ENCODE data around the gene CCR3.

Gene CCR3

GRCh38 chr3:46221938-46222337, 20.3 kb upstream of the CCR3 start:
- DNase-seq: no peak

DNA sequence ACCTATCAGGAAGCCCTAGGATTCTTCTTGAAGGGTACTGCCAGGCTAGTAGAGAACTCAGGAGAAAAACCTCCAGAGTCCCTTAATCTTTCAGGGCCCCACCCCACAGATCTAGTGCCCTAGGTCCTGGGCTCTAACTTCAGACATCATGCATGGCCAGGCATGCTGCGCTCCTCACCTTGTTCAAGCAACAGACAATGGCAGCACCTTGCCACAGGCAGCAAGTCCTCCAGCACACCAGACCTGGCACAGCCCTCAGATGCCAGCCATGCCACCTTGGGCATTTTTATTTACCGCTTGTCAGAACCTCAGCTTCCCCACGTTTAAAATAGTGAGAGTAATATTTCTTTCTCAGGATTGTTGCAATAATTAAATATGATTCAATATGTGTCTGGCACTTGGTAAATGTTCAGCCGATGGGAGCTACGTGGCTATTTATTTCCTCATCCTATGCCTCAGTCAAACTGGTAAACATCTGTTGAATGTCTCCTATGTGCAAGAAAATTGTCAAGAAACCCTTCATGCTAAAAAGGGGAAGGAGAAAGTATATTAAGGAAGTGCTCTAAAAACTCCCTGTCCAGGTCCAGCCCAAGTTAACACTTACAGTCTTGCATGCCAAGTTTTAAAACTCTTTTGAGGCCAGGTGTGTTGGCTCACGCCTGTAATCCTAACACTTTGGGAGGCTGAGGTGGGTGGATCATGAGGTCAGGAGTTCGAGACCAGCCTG, 19.7 kb upstream of the CCR3 start:
- DNase-seq: no peak

DNA sequence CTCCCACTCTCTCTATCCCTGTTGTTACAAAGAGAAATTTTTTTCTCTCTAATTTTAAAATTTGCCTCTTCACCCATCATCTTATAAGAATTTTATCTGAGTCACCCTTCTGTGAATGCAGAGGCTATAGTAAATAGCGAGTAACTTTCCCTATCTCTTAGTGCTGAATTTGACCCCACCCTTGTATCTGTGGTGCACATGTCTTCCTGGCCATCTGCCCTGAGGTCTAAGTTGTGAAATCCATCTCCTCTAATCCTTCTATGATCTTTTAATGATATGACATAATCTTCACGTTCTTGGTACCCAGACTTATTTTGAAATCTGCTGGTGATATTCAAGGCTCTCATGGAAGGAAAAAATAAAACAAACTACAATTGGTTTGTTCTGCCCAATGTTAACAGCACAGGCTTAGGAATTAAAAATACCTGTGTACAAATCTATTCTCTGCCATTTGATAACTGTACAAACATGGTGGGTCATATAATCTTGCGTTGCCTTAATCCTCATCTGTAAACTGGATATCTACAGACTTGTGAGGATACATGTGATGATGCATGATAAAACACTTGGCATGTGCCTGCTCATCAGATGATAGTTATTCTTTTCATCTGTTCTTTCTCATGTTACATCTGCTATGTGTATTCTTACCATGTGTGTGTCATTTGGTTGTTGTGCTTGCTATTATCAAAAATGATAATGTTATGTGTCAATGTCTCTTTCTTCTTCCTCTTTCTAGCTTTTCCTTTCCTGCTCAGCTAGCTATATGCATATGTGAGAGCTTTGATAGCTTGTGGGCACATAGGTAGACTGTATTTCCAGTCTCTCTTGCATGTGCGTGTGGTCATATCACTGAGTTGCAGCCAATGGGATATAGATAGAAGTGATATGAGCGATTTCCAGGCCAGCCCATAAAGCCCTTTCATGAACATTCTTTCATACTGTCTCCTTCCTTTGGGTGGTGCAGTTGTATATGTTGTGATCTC, 13.7 kb upstream of the CCR3 start:
- no peak for DNase-seq

- no peak for DNase-seq
Measured at GRCh38 chr3:46231323-46231722, 10.9 kb upstream of the CCR3 start.

GRCh38 chr3:46233194-46233593, 9.1 kb upstream of the CCR3 start:
- DNase-seq: no peak

DNA sequence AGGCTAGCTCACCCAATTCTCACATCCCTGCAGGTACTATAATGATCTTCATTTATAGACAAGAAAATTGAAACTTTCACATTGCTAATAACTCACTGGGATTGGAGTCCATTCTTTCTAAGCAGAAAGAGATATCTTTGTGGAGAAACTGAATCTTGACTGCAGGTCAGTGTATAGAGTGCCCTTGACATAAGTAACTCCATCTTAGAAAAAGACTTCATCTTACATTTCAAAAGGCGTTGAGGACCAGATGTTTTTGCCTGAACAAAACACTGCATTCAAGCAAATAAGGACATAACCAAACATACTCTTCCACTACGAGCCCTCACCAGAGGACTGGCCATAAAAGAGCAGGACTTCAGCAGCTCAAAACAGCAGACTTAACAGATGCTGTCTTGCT, 6.8 kb upstream of the CCR3 start:
- no peak for DNase-seq

DNA sequence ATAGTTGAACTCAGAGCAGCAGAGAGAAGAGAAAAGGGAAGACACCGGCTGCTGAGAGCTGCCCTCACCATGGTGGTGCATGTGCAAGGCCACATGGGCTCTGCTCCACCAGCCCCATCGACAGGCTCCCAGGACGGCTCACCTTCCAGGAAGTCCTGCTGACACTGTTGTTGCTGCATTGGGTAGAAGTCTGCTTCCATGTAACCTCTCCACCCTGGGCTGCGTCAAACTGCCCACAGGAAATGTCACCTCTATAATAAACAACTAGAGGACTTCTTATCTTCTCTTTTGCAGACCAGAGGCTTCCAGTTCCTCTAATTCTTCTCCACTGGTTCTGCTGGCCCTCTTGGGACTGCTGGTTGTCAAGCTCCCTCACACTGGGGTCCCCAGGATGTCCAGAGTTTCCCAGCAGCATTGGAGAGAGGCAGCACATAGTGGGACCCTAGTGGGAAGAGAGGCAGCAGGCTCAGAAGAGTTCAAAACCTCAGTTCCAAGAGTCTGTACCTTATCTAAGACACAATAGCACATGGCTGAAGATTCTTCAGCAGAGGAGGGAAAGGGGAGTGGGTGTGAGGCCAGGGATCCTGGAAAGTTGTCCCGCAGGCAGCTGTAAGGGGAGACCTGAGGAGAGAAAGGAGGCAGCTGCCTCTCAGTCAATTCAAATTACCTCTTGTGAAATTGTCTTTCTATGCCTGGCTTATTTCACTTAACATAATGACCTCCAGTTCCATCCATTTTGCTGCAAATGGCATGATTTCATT, 5.8 kb upstream of the CCR3 start:
- no peak for DNase-seq

GRCh38 chr3:46238386-46238785, 3.9 kb upstream of the CCR3 start:
- no peak for DNase-seq

DNA sequence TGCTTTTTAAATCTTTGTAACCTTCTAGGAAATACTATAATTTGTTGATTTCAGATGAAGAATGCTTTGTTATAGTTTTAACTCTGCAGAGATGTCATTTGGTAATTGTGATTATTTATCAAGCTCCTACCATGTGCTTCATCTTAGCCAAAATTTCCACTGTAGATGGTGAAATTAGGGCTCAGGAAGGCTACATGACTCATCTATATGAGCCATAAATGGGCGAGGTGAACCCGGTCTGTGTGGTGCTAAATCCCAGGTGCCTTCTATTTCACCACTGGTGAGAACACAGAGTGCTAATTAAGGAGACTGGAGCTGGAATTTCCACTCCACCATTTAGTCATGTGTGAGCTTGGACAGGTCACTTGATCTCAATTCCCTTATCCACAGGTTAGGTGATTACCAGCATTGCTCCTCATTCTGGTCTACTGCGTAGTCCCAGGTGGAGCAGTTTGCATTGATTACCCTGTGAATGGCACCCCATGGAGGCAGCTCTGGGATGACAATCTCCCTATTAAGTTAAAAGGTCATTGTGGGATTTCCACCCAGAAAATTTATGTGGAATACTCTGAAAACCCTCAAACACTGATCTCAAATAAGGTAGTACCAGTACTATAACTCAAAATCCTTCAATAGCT, 2.8 kb upstream of the CCR3 start:
- DNase-seq: no peak

DNA sequence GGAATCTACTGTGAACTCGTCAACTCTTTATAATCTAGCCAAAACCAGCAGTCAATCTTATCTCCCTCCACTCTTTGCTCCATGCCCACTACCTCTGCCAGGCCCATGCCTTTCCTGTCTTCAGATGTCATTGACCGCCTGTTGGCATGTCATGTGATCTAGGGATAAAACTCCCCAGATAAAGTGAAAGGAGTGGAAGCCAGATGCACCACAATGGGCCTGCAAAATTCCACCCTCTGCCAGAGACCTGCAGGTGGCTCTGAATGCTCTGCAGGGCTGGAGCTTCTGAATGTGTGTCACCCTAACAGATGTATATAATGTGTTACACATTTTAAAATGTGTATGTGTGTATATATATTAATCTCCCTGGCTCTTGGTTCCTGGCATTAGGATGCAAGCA, 2.3 kb upstream of the CCR3 start:
- no peak for DNase-seq

GRCh38 chr3:46243560-46243959, 1.3 kb downstream of the CCR3 start:
- DNase-seq: no peak

DNA sequence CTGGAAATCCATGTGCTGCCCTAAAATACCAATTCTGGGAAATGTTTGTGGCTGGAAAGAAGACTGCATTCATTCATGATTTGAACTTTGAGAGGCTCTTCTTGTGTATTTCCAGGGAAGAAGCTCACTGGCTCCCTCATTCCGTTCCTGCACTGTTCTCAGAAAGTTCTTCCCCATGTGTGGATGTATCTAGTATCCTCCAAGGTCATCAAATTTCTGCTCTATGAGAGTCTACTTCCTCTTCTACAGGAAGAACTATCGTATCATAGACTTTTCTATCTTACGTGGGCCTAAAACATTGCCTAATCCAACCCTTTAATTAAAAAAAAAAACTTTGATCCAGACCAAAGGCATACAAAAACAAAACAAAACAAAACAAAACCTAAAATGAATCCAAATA, 2.9 kb downstream of the CCR3 start:
- no peak for DNase-seq

DNA sequence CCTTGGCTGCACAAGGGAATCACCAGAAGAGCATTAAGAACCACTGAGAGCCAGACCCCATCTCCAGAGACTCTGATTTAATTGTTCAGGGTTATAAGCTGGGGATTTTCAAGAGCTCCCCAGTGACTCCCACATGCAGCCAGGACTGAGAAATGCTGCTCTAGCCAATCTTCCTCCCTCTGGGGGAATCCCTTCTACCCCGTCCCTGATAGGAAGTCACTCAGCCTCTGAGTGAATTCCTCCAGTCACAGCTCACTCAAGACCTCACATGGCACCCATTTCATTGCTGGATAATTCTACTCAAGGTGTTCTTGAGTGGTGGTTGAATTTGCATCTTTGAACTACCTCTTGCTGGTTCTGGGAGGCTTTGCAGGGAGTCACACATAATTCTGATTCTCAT, 10.7 kb downstream of the CCR3 start:
- DNase-seq: no peak

DNA sequence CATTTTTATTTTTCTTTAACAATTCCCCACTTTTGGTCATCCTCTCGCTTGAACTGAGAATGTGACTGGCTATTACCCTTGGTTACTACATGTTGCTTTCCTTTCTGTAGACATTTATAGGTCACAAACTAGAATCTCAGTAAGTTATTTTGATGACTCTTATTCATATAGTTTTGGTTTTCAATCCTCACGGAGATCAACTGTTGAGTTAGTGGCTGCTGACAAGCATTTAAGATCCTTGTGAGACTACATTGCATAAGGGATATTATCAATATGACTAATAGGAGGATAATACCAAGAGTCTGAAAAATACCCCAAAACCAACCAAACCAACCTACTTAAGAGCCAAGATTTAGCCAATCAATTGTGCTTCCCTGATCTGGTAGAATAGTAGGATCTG, 16.3 kb downstream of the CCR3 start:
- no peak for DNase-seq

DNA sequence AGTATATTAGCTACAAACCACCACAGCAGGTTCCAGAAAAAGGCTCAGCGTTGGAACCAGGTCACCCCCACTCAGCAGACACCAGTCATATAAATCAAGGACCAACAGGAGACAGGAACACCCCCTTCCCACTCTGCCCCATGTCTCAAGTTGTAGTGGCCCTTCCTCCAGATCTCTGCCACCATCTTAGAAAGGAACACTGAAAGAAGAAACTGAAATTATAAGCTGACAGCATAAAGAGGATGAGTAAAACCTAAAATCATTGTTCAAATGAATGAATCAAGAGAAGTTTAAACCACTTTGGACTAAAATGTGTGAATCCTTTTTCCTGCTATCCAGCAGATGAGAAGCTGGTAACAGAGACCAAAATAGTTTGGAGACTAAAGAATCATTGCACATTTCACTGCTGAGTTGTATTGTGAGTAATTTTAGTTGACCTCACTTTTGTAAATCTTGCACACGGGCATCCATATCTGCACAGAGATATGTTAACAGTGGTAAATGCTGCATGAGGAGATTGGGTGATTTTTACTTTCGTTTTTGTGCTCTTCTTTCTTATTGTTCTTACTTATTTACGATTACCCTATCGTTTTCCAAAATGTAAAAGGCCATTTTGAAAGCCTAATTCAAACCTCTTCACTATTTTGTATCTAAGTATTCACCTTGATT, 19.8 kb downstream of the CCR3 start:
- no peak for DNase-seq

- no peak for DNase-seq
Measured at GRCh38 chr3:46264002-46264401, 21.7 kb downstream of the CCR3 start.

- no peak for DNase-seq
Measured at GRCh38 chr3:46266598-46266997, 24.3 kb downstream of the CCR3 start.

- DNase-seq: no peak
Measured at GRCh38 chr3:46269556-46269955, 27.3 kb downstream of the CCR3 start.

DNA sequence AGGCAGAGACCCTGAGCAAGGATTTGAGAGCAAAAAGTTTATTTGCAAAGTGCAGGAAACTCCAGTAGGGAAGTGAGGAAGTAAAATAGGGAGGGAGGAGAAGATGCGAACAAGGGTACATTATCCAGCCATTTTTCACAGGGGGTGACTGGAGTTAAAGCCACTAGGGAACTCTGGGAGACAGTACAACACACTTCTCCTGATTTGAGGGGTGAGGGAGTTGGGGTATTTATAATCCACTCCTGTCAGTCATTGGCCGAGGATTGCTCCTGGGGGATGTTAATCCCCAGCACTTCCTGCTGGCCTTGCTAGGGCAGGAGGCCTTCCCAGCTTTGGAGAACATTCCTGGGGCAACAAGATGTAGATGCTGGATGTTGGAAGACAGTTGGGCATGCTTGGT, 28.2 kb downstream of the CCR3 start:
- no peak for DNase-seq

DNA sequence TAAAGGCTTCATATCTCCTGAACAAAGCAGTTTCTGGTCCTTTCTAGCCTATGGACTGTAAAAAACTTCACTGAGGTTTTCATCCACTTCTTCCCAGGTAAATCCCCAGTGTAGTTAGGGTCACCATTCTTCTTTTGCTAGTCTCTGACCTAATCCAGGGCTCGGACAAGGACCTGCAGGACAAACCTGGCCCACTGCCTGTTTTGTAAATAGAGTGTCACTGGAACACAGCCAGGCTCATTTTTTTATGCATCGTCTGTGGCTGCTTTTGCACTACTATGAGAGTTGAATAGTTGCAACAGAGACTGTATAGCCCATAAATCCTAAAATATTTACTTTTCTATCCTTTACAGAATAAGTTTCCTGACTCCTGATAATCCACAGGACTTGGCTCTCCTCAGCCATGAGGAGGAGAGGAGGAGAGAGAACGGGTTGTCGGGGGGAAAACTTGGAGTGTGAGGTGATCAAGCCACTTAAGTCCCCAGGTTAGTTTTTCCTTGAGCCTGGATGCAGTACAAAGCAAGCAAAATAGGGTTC, 29.0 kb downstream of the CCR3 start:
- no peak for DNase-seq

DNA sequence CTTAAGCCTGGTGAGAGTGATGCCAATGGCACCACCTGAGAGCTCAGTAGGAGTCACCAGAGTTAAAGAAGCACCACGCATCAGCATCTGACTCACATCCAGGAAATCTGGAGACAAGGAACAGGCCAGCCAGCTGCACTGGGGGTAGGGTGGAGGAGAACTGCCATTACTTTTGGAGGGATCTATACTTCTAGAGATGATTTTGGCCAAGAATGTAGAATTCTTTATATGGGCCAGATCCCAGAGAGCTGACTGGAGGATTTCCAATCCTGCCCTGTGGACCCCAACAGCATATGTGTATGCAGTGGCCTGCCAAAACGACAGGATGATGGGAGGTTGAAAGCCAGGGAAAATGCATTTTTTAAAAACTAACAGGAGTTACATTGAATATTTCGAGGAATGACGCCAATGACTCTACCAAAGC, 29.8 kb downstream of the CCR3 start:
- no peak for DNase-seq

- no peak for DNase-seq
Measured at GRCh38 chr3:46276497-46277099, 34.3 kb downstream of the CCR3 start.

Data from SHP77 treated with DMSO at 0.1 percent for 48 hours (cell line).